RPMI7951 (cell line): ENCODE data around the gene COL15A1. TPM values are rescaled to one million over a fixed set of nuclear protein-coding genes. Genes with fewer than 3 reads are reported as not detected.

ENCODE experiments used
- DNase-seq: peaks from one replicate; pipeline ENCODE4 v3.0.0-alpha.2; 2012; ENCODE audit warnings: low read depth
- total RNA-seq: library from RNA; depleted of rRNA; stranded (reverse); fragments of >200 nt; shearing (Covaris generic); gene quantifications from 2 replicates; pipeline ENCODE4 v1.2.3, GENCODE V29; 2014

COL15A1 gene
- total RNA-seq, 1 experiment from 2014 or later = 20.2 TPM

DNA sequence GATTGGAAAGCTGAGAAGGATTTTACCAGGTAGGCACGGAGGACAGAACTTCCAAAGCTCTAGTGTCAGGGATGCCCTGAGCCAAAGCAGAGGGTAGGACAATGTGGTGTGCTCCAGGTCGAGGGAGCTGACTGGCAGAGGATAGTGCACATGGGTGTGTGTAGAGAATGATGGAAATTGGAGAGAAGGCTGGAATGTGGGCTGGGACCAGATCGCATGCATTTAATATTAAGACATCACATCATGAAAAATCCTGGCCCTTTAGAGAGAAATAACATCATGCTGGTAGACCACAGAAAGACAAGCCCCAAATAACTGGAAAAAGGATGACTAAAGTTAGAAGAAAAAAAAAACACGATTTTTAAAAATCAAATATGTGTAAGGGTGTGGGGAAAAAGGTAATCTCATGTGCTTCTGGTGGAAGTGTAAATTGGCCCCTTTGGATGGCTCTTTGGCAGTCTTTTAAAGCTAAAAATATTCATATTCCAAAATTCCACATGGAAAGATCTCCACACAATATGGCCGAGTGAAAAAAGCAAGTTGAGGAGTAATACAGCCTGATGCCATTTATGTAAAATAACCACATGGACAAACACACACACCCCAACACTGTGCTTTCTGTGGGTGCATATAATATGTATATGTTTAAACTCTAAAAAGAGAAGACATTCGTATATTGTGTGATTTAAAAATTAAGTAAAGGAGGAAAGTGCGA is 94.2 kb downstream of the COL15A1 start:
- DNase-seq = no peak

DNA sequence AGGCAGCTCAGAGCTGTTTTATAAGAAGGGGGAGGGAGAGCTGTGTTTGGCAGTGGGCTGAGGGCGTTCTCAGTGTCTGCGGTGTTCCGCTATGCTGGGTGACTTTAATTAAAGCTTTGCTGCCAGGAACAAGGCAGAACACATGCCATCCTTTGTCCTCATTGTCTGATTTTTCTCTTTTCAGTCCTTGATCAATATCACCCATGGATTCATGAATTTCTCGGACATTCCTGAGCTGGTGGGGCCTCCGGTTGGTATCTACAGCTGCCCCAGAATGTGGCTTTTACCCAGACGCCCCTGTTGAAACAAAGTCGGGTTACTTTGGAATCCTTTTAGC is 94.7 kb downstream of the COL15A1 start:
- no peak for DNase-seq

- DNase-seq = peak; percentile 31
Observed at GRCh38 chr9:99039505-99040182, 95.9 kb downstream of the COL15A1 start.

GRCh38 chr9:99040251-99040900 is 96.7 kb downstream of the COL15A1 start:
- no peak for DNase-seq

- peak; percentile 93 for DNase-seq
Observed at GRCh38 chr9:99040911-99041582, 97.3 kb downstream of the COL15A1 start.

DNA sequence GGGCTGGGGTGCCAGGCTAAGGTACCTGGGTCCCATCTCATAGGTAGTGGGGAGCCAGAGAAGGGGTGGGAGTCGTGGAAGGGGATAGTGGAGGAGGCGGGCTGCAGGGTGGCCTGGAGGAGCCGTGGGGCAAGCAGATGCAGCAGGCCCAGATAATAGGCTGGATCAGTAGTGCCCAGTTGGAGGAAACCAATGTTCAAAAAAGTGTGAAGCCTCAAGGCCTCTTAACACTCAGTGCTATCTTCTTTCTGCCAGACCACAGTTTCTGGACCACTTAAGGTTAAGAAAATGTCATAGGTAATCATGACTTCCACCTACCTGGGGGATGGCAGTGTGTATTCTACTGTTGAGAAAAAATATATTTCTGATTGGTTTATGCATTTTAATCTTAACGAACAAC is 97.9 kb downstream of the COL15A1 start:
- no peak for DNase-seq

DNA sequence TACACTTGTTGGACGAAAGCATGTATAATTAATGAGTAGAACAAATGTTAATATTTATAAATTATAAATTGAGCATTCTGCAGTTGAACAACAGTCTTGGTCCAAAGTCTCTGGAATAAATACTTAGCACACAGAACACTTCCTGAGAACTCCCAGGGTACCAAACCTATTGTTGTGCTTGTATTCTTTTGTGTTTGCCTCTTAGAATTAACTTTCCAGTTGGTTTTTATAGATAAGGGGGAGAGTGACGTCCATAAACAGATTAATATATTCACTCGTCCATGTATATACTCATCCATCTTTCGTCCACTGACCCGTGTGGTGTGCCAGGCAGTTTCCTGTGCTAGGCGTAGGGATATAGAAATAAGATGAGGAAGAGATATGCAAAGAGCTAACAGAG is 98.9 kb downstream of the COL15A1 start:
- DNase-seq = no peak

GRCh38 chr9:99044827-99045226 is 101.1 kb downstream of the COL15A1 start:
- DNase-seq = no peak

- no peak for DNase-seq
Observed at GRCh38 chr9:99046068-99046467, 102.4 kb downstream of the COL15A1 start.

DNA sequence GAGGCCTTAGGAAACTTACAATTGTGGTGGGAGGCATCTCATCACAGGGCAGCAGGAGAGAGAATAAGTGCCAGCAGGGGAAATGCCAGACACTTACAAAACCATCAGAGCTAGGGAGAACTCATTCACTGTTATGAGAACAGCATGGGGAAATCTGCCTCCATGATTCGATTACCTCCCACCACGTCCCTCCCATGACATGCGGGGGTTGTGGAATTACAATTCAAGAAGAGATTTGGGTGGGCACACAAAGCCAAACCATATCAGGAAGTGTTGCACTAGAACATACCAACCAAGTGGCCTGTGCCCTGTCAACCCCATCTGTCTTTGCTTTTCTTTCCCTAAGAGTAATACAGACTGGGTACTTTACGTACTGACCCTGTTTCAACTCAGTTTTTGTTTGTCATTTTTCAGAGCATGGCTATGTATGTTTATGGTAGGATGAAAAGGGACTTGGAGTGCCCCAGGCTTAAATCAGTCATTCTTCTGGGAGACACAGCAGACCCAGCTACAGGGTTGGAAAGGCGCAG is 102.9 kb downstream of the COL15A1 start:
- no peak for DNase-seq

DNA sequence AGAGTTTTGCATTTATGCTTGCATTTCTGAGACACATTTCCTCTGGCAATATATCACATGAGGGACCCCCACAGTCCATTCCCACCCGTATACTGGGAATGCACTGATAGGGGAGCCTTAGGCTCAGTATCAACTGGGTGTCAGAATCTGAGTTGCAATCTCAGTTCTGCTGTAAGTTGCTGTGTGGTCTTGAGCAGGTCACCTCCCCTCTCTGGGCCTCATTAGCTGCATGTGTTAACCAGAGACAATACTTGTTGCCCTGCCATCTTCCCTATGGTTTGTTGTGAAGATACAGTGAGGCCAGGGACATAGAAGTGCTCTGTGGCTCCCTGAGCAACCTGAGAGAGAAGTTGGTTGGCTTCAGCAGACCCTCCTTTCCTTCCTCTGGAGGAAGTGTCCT is 105.5 kb downstream of the COL15A1 start:
- DNase-seq = no peak

GRCh38 chr9:99049641-99050040 is 105.9 kb downstream of the COL15A1 start:
- DNase-seq = no peak

DNA sequence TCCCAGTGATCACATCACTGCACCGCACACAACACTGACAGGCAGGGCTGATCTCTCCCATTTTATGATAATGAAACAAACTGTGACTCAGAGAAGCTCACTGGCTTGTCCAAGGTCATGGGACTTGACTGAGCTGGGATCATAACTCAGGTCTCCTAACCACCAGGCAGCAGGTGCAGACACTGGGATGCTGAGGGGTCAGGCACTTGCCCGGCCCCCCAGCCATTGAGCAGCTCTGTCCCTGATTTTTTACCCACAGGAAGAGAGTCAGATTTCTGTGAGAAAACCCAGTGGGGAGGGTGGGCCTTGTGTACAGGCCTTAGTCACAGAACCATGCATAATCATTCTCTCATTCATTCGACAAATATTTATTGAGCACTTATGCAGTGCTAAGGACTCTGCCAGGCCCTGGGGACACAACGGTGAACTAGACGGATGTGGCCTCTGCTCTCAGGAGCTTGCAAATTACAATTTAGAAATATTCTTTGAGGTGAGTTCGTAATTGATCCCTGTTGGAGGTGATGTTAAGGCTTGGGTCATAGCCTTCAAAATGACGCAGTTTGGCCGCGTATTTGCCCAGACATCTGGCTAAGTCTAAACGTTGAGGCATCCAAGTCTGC is 106.7 kb downstream of the COL15A1 start:
- DNase-seq = peak; percentile 89

- DNase-seq = no peak
Observed at GRCh38 chr9:99050924-99051323, 107.2 kb downstream of the COL15A1 start.

DNA sequence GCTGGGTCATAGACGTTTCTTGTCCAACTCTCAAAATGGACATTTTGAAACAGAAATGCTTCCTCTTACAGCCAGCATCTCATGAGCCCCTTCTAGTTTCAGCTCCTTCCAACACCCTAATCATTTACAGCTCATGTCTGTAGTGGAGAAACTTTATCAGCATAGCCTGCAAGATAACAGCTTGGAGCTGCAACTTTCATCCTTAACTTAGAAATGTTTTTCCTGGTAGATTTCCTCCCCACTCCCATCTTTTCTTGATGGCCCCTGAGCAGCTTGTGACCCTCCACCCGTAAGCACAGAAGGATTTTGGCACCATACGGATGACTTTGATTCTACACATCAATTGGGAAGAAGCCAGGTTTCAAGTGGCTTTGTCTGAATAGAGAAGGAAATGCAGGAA is 107.7 kb downstream of the COL15A1 start:
- no peak for DNase-seq

- DNase-seq = peak; percentile 17
Observed at GRCh38 chr9:99051851-99052250, 108.1 kb downstream of the COL15A1 start.

DNA sequence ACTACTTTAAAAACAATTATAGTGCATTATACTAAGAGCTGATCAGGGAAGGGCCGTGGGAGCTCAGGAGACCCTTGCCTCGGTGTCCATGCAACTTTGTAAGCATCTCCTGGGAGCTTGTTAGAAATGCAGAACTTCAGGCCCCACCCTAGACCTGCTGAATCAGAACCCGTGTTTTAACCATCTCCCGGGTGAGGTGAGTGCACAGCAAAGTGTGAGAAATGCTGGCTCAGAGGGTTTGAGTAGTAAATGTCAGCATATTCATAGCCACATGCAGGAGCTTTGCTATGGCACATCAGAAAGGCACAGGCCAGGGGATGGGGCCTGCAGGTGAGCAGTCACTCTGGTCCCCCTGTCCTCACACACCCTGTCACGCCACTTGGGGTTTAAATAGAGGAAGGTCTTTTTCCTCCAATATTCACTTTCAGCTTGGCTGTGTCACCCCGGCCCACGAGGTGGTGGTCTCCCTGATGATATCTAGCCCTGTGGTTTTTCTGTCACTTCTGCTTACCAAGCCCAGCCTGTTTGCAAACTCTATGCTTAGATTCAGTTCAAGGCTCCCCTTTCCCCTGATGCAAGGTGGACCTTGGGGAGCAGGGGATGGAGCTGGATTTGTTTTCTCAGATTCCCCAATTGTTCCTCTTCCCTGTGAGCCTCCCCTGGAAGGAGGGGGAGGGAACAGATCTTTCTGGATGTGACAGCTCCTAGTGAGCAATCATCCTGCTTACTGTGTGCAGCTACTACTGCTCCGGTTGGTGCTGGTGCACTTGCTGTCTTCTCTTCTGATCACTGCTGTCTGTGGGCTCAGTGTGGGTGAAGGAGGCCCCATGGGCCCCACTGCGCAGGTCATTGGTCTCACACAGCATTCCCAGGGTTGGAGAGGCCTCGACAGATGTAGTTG is 109.4 kb downstream of the COL15A1 start:
- DNase-seq = no peak

DNA sequence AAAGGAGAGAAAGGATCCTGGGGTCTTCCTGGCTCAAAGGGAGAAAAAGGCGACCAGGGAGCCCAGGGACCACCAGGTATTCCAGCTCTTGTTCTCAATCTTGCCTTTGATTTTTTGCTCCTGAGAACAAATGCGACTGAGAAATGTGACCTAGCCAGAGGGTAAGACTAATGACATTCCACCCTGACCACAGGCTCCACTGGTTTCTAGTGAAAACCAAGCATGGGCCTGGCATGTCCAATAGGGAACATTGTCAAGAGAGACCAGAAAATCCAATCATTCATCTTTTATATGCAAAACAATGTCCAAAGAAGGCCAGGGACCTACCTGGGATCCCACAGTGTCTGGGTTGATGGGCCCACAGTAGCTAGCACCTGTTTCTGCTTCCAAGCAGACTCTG is 110.9 kb downstream of the COL15A1 start:
- peak; percentile 84 for DNase-seq

DNA sequence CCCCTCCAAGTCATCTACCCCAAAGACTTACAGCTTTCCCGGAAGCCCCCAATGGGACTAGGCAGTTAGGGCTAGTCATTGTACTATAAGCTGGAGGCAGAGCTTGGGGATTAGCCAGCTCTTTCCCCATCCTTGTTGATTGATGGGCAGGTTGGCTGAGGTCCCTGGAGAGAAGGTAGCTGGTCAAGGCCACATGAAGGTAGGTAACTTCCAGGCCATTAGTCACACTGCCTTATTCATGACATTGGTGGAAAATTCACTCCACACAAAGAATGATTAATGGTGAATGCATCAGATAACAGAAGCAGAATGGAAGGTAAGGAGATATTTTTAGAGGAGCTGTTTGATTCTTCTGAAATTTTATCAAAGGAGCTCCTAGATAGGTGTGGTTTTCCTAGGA is 111.7 kb downstream of the COL15A1 start:
- peak; percentile 57 for DNase-seq

DNA sequence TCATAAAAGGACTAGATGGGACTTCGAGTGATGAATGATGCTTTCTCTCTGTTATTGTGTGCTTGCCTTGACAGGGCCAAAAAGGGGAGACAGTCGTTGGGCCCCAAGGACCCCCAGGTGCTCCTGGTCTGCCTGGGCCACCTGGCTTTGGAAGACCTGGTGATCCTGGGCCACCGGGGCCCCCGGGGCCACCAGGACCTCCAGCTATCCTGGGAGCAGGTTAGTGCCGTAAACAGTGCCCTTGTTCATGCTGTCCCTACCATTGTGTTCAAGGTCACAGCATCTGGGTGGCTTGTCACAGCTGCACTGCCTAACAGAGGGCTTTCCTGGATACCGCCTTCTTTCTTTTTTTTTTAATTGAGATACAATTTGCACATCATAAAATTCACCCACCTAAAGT is 112.5 kb downstream of the COL15A1 start:
- no peak for DNase-seq
